A549 (cell line): ENCODE data around the gene NME3. TPM values are rescaled to one million over a fixed set of nuclear protein-coding genes. Genes with fewer than 3 reads are reported as not detected.

ENCODE experiments used
- ATAC-seq, 2 experiments: fragments of 200-7000 bp in 1 of 2; fragments of >200 bp in 1 of 2; cut with Nextera tagmentation in 1 of 2; cut with Tn5 transposase in 1 of 2; 3 replicates each; pipeline versions ENCODE4 v1.8.0 to v1.9.1; 2018 to 2020; ENCODE audit warnings: mild to moderate bottlenecking in 1 of 2, moderate library complexity in 1 of 2
- CTCF ChIA-PET: fragments of 300-600 bp; sonication (Branson Sonifier 250); formaldehyde crosslinking; extraction: SDS; loops from one replicate; lab custom pipeline; 2021; ENCODE audit warnings: antibody characterized with exemption, inconsistent platforms; lab: Yijun Ruan, JAX
- POLR2A ChIA-PET: fragments of 350-600 bp; formaldehyde crosslinking; extraction: SDS; loops from one replicate; lab custom pipeline; 2021; ENCODE audit warnings: antibody characterized with exemption, inconsistent platforms; lab: Yijun Ruan, JAX
- DNase-seq, 2 experiments: peaks; one replicate each; pipeline versions ENCODE4 v3.0.0 to v3.0.0-alpha.2; 2011 to 2016; ENCODE audit warnings: low read depth in 1 of 2, low spot score in 1 of 2
- FAIRE-seq: peaks from 2 replicates; lab custom pipeline; 2011; peaks lifted over from hg19 to GRCh38; lab: Jason Lieb, UNC
- H3K27ac ChIP-seq, 2 experiments: fragments of >200 bp; sonication (Bioruptor Twin); formaldehyde crosslinking; 3 replicates each; pipeline ENCODE4 v1.5.1; 2016 to 2017
- H3K4me1 ChIP-seq: fragments of >200 bp; sonication (Bioruptor Twin); formaldehyde crosslinking; 3 replicates; pipeline ENCODE4 v1.6.1; 2016
- H3K4me2 ChIP-seq: fragments of >200 bp; sonication (Bioruptor Twin); formaldehyde crosslinking; 3 replicates; pipeline ENCODE4 v1.6.1; 2016
- H3K4me3 ChIP-seq: fragments of >200 bp; sonication (Bioruptor Twin); formaldehyde crosslinking; 3 replicates; pipeline ENCODE4 v1.5.1; 2016
- H3K9me3 ChIP-seq: fragments of >200 bp; sonication (Bioruptor Twin); formaldehyde crosslinking; 3 replicates; pipeline ENCODE4 v1.6.1; 2016
- CEBPB ChIP-seq, 2 experiments: fragments of >200 bp in 1 of 2; sonication (Bioruptor Twin) in 1 of 2; formaldehyde crosslinking in 1 of 2; IDR thresholded peaks; 2 replicates each; pipeline ENCODE4 v1.6.1; 2012 to 2016
- CHD2 ChIP-seq: fragments of 150-350 bp; IDR thresholded peaks from 2 replicates; pipeline ENCODE4 v1.6.1; 2014; ENCODE audit warnings: low read length; ENCODE audit not compliant: partially characterized antibody
- CHD4 ChIP-seq: fragments of 200-600 bp; sonication (generic); IDR thresholded peaks from 2 replicates; pipeline ENCODE4 v1.6.1; 2016; ENCODE audit warnings: antibody characterized with exemption, mild to moderate bottlenecking, borderline replicate concordance
- EP300 ChIP-seq, 2 experiments: fragments of >200 bp; sonication (Bioruptor Twin); formaldehyde crosslinking; IDR thresholded peaks; 2 replicates in 1 of 2; 3 replicates in 1 of 2; pipeline ENCODE4 v1.6.1; 2016 to 2017
- ESRRA ChIP-seq: fragments of 150-350 bp; IDR thresholded peaks from 2 replicates; pipeline ENCODE4 v1.6.1; 2014; ENCODE audit warnings: mild to moderate bottlenecking, low read length, borderline replicate concordance
- FOSB ChIP-seq: fragments of 250-450 bp; sonication (Bioruptor Pico); IDR thresholded peaks from 2 replicates; pipeline ENCODE4 v1.5.0; 2020; ENCODE audit warnings: mild to moderate bottlenecking, moderate library complexity
- FOXS1 ChIP-seq: fragments of 250-450 bp; sonication (Bioruptor Pico); IDR thresholded peaks from 2 replicates; pipeline ENCODE4 v1.5.0; 2020; ENCODE audit warnings: mild to moderate bottlenecking, moderate library complexity
- HDAC2 ChIP-seq: fragments of 200-600 bp; sonication (generic); IDR thresholded peaks from 2 replicates; pipeline ENCODE4 v1.6.1; 2016
- HEYL ChIP-seq: fragments of 250-450 bp; sonication (Bioruptor Pico); IDR thresholded peaks from 2 replicates; pipeline ENCODE4 v1.8.0; 2021; ENCODE audit warnings: mild to moderate bottlenecking, moderate library complexity
- HOXA7 ChIP-seq: fragments of 250-450 bp; sonication (Bioruptor Pico); IDR thresholded peaks from 2 replicates; pipeline ENCODE4 v1.5.0; 2020; ENCODE audit warnings: mild to moderate bottlenecking, moderate library complexity
- HOXB13 ChIP-seq: fragments of 250-450 bp; sonication (Bioruptor Pico); IDR thresholded peaks from 2 replicates; pipeline ENCODE4 v1.5.0; 2020; ENCODE audit warnings: low read depth, mild to moderate bottlenecking, moderate library complexity
- JUN ChIP-seq, 2 experiments: fragments of >200 bp; sonication (Bioruptor Twin); formaldehyde crosslinking; IDR thresholded peaks; 2 replicates in 1 of 2; 3 replicates in 1 of 2; pipeline ENCODE4 v1.6.1; 2016 to 2017
- JUNB ChIP-seq: fragments of >200 bp; sonication (Bioruptor Twin); formaldehyde crosslinking; IDR thresholded peaks from 2 replicates; pipeline ENCODE4 v1.6.1; 2016
- KDM1A ChIP-seq: fragments of 200-600 bp; sonication (generic); IDR thresholded peaks from 2 replicates; pipeline ENCODE4 v1.6.1; 2016; ENCODE audit warnings: low read depth, mild to moderate bottlenecking
- KDM5A ChIP-seq: fragments of 200-600 bp; sonication (generic); IDR thresholded peaks from 2 replicates; pipeline ENCODE4 v1.6.1; 2016; ENCODE audit warnings: antibody characterized with exemption, mild to moderate bottlenecking
- NFE2L2 ChIP-seq: fragments of 150-350 bp; conservative IDR thresholded peaks from 2 replicates; pipeline ENCODE4 v1.6.1; 2014; ENCODE audit warnings: low read length
- PHF8 ChIP-seq: fragments of 200-600 bp; sonication (generic); IDR thresholded peaks from 2 replicates; pipeline ENCODE4 v1.6.1; 2016; ENCODE audit warnings: low read depth, mild to moderate bottlenecking, antibody characterized with exemption, moderate library complexity, borderline replicate concordance
- POLR2A ChIP-seq: IDR thresholded peaks from 2 replicates; pipeline ENCODE4 v1.6.1; 2012; ENCODE audit warnings: mild to moderate bottlenecking, low read length
- RAD21 ChIP-seq, 2 experiments: fragments of >200 bp in 1 of 2; sonication (Bioruptor Twin) in 1 of 2; formaldehyde crosslinking in 1 of 2; IDR thresholded peaks in 1 of 2; conservative IDR thresholded peaks in 1 of 2; 2 replicates in 1 of 2; 3 replicates in 1 of 2; pipeline ENCODE4 v1.6.1; 2012 to 2018; ENCODE audit warnings: inconsistent platforms in 1 of 2
- RARB ChIP-seq: fragments of 250-450 bp; sonication (Bioruptor Pico); IDR thresholded peaks from 2 replicates; pipeline ENCODE4 v1.8.0; 2021; ENCODE audit warnings: mild to moderate bottlenecking, moderate library complexity
- RFX5 ChIP-seq: fragments of 450-650 bp; IDR thresholded peaks from 2 replicates; pipeline ENCODE4 v1.7.1; 2014; ENCODE audit warnings: antibody characterized with exemption, mild to moderate bottlenecking, moderate library complexity
- SMC3 ChIP-seq: fragments of >200 bp; sonication (Bioruptor Twin); formaldehyde crosslinking; IDR thresholded peaks from 3 replicates; pipeline ENCODE4 v1.6.1; 2018; ENCODE audit warnings: inconsistent platforms
- TP53 ChIP-seq: fragments of 250-450 bp; sonication (Bioruptor Pico); IDR thresholded peaks from 2 replicates; pipeline ENCODE4 v1.5.0; 2021; ENCODE audit warnings: mild to moderate bottlenecking, moderate library complexity
- ZNF302 ChIP-seq: fragments of 250-450 bp; sonication (Bioruptor Pico); IDR thresholded peaks from 2 replicates; pipeline ENCODE4 v1.9.0; 2021; ENCODE audit warnings: inconsistent platforms, mild to moderate bottlenecking, moderate library complexity
- ZSCAN20 ChIP-seq: fragments of 250-450 bp; sonication (Bioruptor Pico); IDR thresholded peaks from 2 replicates; pipeline ENCODE4 v1.8.0; 2022; ENCODE audit warnings: mild to moderate bottlenecking, moderate library complexity
- WGBS: methylation state at CpG from one replicate; pipeline ENCODE4 v1.1.6; 2017; ENCODE audit errors: missing lambda C conversion rate; 5-methylcytosine and 5-hydroxymethylcytosine counted together
- polyA plus RNA-seq, 4 experiments: library from polyadenylated mRNA; depleted of rRNA in 3 of 4; stranded (reverse); fragments of >200 nt; fragmentation: RNase III in 1 of 4; extraction: RNeasy Plus Mini Kit Qiagen cat#74134 plus additional on column Dnase treatment in 1 of 4; gene quantifications; 2 replicates in 3 of 4; 3 replicates in 1 of 4; pipeline ENCODE4 v1.2.3, GENCODE V29; 2011 to 2017
- TF ChIP-seq, protein P1 (sequence below): fragments of 250-450 bp; sonication (Bioruptor Pico); IDR thresholded peaks from 2 replicates; pipeline ENCODE4 v1.5.0; 2021; ENCODE audit warnings: mild to moderate bottlenecking, moderate library complexity, borderline replicate concordance
- TF ChIP-seq, protein P2 (sequence below): fragments of >200 bp; sonication (Bioruptor Twin); formaldehyde crosslinking; IDR thresholded peaks from 2 replicates; pipeline ENCODE4 v1.6.1; 2016
- TF ChIP-seq, protein P3 (sequence below): fragments of >200 bp; sonication (Bioruptor Twin); formaldehyde crosslinking; IDR thresholded peaks from 3 replicates; pipeline ENCODE4 v1.6.1; 2016
- TF ChIP-seq, protein P4 (sequence below): fragments of 150-350 bp; IDR thresholded peaks from 2 replicates; pipeline ENCODE4 v1.6.1; 2014; ENCODE audit warnings: low read depth, mild to moderate bottlenecking, low read length
- TF ChIP-seq, protein P5 (sequence below): fragments of >200 bp; sonication (Bioruptor Twin); formaldehyde crosslinking; IDR thresholded peaks from 3 replicates; pipeline ENCODE4 v1.5.1; 2016

The NME3 gene
- polyA plus RNA-seq, 2 of the 4 experiments (the other 2 are of a cell fraction): 15.2 to 49.9 TPM

DNA sequence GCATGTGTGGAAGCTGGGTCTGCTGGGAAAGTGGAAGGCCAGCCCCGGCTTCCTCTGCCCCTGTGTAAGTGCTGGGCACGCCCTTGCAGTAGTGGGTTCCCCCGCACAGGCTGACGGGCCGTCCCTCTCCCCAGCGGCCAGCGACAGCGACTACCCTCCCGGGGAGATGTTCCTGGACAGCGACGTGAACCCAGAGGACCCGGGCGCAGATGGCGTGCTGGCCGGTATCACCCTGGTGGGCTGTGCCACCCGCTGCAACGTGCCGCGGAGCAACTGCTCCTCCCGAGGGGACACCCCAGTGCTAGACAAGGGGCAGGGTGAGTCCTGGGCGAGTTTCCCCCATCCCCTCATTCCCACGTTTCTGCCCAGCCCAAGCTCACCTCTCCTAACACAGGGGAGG is 5.5 kb downstream of the NME3 start:
- ATAC-seq: no peak
- WGBS: 93% methylated on average over 22 of the region's 22 CpGs

DNA sequence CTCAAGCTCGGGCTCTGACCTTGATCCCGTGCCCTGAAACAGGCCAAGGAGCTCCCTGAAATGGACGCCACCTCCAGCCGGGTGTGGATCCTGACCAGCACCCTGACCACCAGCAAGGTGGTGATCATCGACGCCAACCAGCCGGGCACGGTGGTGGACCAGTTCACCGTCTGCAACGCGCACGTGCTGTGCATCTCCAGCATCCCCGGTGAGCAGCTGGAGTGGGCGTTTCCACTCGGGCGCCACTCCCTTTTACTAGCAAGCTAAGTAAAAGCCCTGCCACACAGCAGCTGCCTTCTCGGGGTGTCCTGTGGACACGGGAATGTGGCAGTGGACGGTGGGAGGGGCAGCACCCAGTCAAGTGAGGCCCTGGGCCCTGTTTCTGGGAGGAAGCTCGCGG is 6.4 kb downstream of the NME3 start:
- TF ChIP-seq HDAC2 (no peak), SMC3 (no peak), EP300 (IDR thresholded peaks at IDR 0.05) (no peak), RARB (CRISPR knock-in tag) (no peak), RFX5 (no peak), RAD21 (conservative IDR thresholded peaks at IDR 0.05 in 1 of 2, IDR thresholded peaks at IDR 0.05 in 1 of 2) (no peak), CHD2 (no peak), HOXA7 (CRISPR knock-in tag) (no peak), ESRRA (no peak), HEYL (no peak), HOXB13 (no peak), JUNB (no peak), TP53 (CRISPR knock-in tag) (no peak), ZNF302 (CRISPR knock-in tag) (no peak)
- TF ChIP-seq, protein P1, sequence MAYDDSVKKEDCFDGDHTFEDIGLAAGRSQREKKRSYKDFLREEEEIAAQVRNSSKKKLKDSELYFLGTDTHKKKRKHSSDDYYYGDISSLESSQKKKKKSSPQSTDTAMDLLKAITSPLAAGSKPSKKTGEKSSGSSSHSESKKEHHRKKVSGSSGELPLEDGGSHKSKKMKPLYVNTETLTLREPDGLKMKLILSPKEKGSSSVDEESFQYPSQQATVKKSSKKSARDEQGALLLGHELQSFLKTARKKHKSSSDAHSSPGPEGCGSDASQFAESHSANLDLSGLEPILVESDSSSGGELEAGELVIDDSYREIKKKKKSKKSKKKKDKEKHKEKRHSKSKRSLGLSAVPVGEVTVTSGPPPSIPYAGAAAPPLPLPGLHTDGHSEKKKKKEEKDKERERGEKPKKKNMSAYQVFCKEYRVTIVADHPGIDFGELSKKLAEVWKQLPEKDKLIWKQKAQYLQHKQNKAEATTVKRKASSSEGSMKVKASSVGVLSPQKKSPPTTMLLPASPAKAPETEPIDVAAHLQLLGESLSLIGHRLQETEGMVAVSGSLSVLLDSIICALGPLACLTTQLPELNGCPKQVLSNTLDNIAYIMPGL: no peak
- TF ChIP-seq, protein P2, sequence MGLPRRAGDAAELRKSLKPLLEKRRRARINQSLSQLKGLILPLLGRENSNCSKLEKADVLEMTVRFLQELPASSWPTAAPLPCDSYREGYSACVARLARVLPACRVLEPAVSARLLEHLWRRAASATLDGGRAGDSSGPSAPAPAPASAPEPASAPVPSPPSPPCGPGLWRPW: no peak
- TF ChIP-seq, protein P3, sequence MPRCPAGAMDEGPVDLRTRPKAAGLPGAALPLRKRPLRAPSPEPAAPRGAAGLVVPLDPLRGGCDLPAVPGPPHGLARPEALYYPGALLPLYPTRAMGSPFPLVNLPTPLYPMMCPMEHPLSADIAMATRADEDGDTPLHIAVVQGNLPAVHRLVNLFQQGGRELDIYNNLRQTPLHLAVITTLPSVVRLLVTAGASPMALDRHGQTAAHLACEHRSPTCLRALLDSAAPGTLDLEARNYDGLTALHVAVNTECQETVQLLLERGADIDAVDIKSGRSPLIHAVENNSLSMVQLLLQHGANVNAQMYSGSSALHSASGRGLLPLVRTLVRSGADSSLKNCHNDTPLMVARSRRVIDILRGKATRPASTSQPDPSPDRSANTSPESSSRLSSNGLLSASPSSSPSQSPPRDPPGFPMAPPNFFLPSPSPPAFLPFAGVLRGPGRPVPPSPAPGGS: no peak
- TF ChIP-seq, all 56 proteins: peak for 0
- H3K4me2 ChIP-seq: no peak overlapping the region
- ChIA-PET CTCF (interaction anchor here (0.6 to 8.5 kb wide), 18 partner anchors 10 to 427 kb away, joined by 3 to 56 read pairs (median 4); partner anchors contain the start of gene MAPK8IP3), POLR2A (interaction anchor here (1.9 kb wide), 1 partner anchor 59 kb away, joined by 6 read pairs; the partner anchor contains the start of gene MAPK8IP3)
- H3K27ac ChIP-seq: no peak overlapping the region
- WGBS: 96% methylated on average over 18 of the region's 21 CpGs
- no peak for ATAC-seq
- peaks cover 6% of the 10 kb centered on the region for H3K4me1 ChIP-seq
- DNase-seq: no peak
- H3K4me3 ChIP-seq: no peak overlapping the region
- no peaks in the 10 kb centered on the region for H3K9me3 ChIP-seq
- no peak for FAIRE-seq

More for the DNA sequence above, 5.5 kb downstream of the NME3 start:
- ChIA-PET CTCF (interaction anchor here (0.6 to 8.5 kb wide), 9 partner anchors 9 to 402 kb away, joined by 3 to 56 read pairs (median 13); partner anchors contain the start of gene MAPK8IP3), POLR2A (no interaction called here)
- no peak overlapping the region for H3K27ac ChIP-seq
- no peak for DNase-seq
- H3K4me1 ChIP-seq: peaks cover 14% of the 10 kb centered on the region
- no peaks in the 10 kb centered on the region for H3K9me3 ChIP-seq
- H3K4me3 ChIP-seq: no peak overlapping the region
- H3K4me2 ChIP-seq: no peak overlapping the region
- no peak for FAIRE-seq
- TF ChIP-seq CHD4 (no peak), POLR2A (no peak), RFX5 (no peak), KDM1A (no peak), FOSB (CRISPR knock-in tag) (no peak), KDM5A (no peak), CEBPB (IDR thresholded peaks at IDR 0.05) (no peak), ZSCAN20 (CRISPR knock-in tag) (no peak), PHF8 (no peak), NFE2L2 (no peak), FOXS1 (CRISPR knock-in tag) (no peak), JUN (IDR thresholded peaks at IDR 0.05) (no peak)
- TF ChIP-seq, protein P4, sequence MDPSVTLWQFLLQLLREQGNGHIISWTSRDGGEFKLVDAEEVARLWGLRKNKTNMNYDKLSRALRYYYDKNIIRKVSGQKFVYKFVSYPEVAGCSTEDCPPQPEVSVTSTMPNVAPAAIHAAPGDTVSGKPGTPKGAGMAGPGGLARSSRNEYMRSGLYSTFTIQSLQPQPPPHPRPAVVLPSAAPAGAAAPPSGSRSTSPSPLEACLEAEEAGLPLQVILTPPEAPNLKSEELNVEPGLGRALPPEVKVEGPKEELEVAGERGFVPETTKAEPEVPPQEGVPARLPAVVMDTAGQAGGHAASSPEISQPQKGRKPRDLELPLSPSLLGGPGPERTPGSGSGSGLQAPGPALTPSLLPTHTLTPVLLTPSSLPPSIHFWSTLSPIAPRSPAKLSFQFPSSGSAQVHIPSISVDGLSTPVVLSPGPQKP: no peak
- TF ChIP-seq, protein P5, sequence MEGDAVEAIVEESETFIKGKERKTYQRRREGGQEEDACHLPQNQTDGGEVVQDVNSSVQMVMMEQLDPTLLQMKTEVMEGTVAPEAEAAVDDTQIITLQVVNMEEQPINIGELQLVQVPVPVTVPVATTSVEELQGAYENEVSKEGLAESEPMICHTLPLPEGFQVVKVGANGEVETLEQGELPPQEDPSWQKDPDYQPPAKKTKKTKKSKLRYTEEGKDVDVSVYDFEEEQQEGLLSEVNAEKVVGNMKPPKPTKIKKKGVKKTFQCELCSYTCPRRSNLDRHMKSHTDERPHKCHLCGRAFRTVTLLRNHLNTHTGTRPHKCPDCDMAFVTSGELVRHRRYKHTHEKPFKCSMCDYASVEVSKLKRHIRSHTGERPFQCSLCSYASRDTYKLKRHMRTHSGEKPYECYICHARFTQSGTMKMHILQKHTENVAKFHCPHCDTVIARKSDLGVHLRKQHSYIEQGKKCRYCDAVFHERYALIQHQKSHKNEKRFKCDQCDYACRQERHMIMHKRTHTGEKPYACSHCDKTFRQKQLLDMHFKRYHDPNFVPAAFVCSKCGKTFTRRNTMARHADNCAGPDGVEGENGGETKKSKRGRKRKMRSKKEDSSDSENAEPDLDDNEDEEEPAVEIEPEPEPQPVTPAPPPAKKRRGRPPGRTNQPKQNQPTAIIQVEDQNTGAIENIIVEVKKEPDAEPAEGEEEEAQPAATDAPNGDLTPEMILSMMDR: no peak
- TF ChIP-seq, all 56 proteins: peak for 0
